HG02763 (cell line): ENCODE results near the gene MANBA.
"Not testable (repeated sequence)": the region's sequence is repeated elsewhere in the genome, so short reads cannot be mapped to it uniquely, and the experiment has no call there.

ENCODE experiments used
- ATAC-seq: cut with Tn5 transposase; IDR thresholded peaks from one replicate; pipeline ENCODE4 v1.9.1; 2021; ENCODE audit warnings: mild to moderate bottlenecking, moderate library complexity; ENCODE audit not compliant: unreplicated experiment

Gene MANBA

DNA sequence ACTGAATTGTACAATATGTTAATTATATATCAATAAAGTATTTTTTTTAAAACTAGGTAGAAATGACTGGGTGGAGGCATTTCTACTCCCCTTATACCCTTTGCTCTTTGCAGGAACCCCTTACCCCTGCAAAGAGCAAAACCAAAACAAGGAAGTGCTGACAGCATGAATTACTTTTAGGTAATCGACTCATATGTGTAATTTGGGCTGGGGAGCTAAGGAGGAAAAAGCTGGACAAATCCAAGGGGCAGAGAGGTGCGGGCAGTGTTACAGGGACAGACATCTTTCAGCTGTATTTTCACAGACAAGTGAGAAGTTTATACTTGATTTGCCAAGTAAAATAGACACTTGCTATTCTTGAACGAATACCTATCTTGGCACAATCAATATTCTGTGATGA, 35.5 kb downstream of the MANBA start:
- no peak for ATAC-seq

DNA sequence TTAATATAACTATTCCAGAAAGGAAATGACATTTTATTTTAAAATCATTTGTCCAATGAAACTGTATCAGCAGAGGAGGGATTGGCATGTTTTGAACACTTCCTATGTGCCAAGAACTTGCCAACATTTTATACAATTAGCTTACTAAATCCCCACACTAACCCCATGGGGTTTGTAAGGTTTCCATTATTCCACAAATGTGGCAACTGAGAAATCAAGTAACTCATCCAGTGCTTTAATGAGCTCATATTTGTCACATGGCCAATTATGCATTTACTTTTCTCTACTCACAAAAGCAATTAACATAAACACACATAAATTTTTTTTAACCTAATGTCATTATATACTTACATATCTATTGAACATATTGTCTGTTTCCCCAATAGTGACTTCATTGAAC, 37.3 kb downstream of the MANBA start:
- no peak for ATAC-seq

DNA sequence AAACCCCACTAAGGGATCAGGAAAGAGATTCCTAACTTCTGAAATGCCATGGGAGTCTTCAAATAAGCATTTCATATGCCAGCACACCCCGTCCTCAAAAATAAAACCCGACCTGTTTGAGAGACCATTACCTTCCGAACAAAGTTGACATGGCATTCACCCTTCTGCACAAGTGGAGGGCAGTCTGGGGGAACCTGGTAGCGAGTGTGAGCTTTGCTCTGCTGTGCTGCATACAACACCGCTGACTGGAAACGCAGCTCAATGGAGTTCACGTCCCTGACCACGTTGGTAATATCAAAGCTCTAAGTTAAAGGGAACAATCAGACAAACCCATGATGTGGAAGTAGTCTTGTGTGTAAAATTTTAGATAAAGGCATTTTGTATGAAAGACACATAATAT, 38.0 kb downstream of the MANBA start:
- ATAC-seq, result no peak

DNA sequence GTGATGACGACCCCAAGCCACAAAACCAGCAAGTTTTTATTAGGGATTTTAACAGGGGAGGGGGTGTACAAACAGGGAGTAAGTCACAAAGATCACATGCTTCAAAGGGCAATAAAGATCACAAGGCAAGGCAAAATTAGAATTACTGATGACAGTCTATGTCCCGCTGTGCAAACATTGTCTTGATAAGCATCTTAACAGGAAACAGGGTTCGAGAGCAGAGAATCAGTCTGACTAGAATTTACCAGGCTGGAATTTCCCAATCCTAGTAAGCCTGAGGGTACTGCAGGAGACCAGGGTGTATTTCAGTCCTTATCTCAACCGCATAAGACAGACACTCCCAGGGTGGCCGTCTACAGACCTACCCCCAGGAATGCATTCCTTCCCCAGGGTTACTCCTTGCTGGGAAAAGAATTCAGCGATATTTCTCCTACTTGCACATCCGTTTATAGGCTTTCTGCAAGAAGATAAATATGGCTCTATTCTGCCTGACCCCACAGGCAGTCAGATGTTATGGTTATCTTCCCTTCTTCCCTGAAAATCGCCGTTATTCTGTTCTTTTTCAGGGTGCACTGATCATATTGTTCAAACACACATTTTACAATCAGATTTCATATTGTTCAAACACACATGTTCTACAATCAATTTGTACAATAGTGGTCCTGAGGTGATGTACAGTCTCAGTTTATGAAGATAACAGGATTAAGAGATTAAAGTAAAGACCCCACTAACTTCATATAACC, 41.8 kb downstream of the MANBA start:
- ATAC-seq, result not testable (repeated sequence)

DNA sequence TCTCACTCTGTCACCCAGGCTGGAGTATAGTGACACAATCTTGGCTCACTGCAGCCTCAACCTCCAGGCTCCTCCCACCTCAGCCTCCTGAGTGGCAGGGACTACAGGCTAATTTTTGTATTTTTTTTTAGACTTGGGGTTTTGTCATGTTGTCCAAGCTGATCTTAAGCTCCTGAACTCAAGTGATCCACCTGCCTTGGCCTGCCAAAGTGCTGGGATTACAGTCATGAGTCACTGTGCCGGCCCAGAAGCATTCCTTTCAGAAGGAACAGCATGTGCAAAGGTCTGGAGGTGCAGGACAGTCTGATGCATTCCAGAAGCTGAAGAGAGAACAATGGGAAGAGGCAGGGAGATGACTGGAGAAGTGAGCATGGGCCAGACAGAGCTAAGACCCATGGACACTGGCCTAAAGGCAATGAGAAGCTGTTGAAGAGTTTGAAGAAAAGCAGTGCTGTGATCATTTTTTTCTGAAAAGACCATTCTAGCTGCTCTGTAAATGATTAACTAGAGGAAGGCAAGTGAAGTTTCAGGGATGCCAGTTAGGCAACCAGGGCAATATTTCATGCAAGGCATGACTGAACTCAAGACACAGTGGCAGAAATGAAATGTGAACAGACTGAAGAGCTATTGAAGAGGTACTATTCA, 43.2 kb downstream of the MANBA start:
- no peak for ATAC-seq

DNA sequence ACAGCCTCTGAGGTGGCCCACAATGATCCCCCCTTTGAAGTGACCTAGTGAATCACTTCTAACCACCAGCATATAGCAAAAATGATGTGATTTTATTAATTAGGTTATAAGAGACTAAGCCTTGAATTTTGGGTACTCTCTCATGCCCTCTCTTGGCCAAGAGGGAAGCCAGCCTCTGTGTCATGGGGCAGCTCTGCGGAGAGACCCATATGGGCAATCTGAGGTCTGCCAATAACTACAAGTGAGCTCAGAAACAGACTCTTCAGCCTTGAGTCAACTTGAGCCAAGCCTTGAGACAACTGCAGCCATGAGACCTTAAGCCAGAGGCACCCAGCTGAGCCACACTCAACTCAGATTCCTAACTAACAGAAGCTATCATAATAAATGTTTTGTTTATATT, 45.7 kb downstream of the MANBA start:
- no peak for ATAC-seq

DNA sequence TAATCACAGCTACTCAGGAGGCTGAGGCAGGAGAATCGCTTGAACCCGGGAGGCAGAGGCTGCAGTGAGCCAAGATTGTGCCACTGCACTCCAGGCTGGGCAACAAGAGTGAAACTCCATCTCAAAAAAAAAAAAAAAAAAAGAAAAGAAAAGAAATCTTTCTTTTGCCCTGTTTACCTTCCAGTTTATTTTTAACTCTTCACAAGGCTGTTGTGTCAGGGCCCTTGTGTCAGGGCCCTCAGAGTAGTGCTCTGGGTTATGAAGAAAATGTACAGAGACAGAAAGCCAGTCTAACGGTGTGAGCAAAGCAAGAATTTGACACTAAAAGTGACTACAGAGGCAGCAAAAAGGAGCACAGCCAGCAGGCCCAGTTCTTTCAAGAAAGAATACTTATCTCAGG, 47.0 kb downstream of the MANBA start:
- ATAC-seq, result not testable (repeated sequence)

DNA sequence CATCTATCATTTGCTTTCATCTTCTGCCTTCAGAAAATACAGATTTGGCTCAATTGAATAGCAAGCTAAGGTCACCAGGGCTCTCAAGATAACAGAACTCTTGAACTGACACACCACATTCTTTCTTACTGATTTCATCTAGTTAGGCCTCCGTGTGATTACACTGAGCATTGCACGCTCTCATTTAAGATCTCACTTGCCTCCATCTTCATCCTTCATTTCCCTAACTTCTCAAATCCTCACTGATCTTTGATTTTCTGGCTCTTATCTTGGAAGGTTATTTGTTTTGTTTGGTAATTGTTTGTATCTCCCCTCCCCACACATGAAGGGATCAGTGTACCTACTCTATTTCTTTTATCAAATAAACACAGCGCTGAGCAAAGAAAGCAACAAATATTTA, 47.7 kb downstream of the MANBA start:
- no peak for ATAC-seq

DNA sequence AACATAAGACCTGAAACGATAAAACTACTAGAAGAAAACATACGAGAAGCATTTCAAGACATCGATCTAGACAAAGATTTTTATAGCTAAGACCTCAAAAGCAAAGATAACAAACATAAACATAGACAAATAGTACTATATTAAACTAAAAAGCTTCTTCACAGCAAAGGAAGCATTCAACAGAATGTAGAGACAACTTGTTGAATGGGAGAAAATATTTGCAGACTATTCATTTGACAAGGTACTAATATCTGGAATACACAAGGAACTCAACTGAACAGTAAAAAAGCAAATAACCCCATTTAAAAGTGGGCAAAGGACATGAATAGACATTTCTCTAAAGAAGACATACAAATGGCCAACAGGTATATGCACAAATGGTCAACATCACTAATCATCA, 49.8 kb downstream of the MANBA start:
- ATAC-seq, result no peak

DNA sequence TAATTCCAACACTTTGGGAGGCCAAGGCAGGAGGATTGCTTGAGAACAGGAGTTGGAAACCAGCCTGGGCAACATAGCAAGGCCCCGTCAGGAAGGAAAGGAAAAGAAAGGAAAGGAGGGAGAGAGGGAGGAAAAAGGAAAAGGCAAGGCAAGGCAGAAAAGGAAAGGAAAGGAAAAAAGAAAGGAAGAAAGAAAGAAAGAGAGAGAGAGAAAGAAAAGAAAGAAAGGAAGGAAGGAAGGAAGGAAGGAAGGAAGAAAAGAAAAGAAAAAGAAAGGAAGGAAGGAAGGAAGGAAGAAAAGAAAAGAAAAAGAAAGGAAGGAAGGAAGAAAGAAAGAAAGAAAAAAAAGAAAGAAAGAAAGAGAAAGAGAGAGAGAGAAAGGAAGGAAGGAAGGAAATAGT, 51.7 kb downstream of the MANBA start:
- ATAC-seq, result not testable (repeated sequence)

DNA sequence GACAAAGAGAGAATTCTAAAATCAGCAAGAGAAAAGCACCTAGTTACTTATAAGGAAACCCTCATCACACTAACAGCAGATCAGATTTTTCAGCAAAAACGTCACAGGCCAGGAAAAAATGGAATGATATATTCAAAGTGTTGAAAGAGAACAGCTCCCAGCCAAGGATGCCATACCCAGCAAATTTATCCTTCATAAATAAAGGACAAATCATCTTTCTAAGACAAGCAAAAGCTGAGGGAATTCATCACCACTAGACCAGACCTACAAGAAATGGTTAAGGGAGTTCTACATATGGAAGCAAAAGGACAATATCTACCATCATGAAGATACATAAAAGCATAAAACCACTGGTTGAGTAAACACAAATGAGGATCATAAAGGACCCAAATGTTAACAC, 53.6 kb downstream of the MANBA start:
- ATAC-seq, result no peak

DNA sequence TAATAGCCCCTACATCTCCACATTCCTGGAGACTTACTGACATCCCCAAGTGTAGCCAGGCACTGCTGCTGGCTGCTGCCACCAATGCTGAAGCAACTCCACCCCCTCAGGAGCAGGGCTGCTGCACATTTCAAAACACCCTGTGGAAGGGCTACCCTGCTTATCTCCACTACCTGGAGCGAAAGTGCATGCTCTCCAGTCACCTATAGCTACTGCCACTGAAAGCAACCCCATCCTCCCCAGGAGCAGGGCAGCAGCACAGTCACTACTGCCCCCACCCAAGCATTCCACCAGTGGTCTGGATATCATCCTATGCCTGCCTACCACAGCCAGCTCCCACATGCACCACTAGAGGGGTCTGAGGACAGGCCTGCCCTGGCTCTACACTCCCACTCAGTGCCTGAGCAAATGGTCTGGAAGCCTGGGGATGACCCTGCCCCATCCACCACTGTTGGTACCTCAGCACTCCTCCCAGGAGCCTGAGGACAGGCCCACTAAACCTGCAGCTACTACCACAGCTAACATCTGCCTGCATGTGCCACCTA, 55.3 kb downstream of the MANBA start:
- ATAC-seq, result no peak

DNA sequence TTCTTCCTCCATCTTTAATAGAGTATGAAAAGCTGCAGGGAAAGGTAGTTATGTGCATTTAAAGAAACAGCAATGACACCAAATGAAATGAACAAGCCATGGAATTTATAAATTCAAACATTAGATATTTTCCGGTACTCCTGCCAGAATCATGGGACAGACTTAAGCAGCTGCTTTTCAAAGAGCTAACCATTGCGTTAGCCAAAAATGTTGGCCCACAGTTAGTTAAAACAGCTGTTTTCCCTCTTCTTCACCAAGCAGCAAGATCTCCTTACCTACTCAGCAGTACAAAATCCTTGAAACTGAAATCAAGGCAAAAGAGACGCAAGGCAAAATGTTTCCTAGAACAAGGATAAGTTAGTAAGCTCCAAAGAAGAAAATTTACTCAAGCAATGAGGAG, 64.0 kb downstream of the MANBA start:
- no peak for ATAC-seq

DNA sequence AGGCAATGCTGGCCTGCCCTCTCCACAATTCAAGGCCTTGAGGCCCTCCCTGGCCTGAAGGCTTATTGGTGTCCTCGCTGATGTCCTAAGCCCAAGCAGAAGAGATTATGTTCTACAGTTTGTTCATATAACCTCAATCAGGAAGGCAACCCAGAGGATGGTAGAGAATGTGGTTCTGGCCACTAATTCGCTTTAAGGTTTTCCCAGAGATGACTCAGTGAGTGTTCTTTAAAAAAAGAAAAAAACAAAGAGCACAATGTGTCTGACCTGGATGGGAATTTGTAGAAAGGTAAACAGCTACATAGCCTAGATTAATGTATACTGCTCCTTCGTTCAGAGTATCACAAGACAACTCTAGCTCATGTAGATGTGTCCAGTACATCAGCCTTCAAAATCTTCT, 66.0 kb downstream of the MANBA start:
- no peak for ATAC-seq

DNA sequence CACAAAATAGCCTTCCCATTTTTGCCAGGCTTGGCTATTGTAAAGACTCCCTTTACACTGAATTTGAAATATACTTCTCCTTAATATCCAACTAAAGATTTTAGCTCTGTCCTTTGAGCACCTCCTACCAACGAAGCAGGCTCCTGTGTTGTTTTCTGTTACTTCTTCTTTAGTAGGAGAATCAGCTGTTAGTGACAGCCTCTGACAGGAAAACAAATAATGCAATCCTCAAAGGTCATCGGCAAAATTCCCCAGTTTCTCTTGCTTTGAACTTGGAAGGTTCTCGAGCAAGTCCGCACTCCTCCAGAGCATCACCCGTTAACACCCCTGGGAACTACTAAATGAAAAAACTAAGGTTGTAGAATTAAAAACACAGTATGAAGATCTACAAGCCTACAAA, 66.9 kb downstream of the MANBA start:
- ATAC-seq, result no peak

DNA sequence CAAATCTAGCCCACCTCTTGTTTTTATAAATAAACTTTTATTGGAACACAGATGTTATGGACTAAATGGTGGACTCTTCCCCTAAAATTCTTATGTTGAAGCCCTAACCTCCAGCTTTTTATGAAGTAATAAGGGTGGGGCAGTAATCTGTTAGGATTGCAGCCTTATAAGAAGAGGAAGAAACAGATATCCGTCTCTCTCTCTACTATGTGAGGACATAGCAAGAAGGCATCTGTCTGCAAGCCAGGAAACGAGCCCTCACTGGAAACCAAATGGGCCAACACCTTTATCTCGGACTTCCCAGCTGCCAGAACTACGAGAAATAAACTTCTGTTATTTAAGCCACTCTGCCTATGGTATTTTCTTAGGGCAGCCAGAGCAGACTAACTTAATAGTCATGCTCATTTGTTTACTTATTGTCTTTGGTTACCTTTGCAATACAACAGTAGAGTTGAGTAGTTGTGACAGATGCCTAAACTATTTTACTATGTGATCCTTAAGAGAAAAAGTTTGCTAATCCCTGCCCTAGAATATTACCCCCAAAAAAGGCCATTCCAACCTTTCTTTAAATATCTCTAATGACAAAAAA, 67.4 kb downstream of the MANBA start:
- no peak for ATAC-seq

DNA sequence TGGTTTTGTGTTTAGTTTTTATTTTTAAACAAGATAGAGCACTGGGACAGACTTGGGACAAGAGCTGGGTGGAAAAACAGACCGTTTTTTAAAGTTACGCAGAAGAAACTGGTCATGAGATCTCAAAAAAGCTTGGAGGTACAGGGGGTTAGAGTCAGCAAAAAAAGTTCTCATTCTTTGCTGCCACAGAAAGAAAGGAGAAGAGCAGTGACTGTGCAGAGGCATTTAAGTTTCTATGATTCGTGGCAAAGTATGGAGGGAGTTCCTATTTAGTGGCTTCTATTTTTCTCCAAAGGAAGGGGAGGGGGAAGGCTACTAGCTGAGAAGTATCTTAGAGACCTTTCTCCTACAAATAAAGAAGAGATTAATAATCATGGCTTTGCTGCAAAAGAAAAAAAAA, 68.3 kb downstream of the MANBA start:
- no peak for ATAC-seq

DNA sequence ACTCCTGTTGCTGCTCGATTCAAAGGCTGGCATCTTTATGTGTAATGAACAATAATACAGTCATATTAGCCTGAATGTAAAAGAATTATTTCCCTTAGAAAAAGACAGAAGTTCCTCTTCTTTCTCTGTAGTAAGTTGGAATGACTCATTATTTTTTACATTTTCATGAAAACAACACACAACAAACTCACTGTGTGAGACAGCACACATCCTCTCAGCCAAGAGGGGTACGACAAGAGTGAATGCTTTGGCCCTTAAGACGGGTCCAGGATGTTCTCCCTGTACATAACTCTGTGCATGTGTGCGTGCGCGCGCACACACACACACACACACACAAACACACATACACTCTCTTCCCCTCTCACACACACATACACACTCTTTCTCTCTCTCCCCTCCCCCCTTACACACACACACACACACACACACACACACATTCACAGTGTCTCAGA, 72.8 kb downstream of the MANBA start:
- ATAC-seq, result peak; percentile 21

DNA sequence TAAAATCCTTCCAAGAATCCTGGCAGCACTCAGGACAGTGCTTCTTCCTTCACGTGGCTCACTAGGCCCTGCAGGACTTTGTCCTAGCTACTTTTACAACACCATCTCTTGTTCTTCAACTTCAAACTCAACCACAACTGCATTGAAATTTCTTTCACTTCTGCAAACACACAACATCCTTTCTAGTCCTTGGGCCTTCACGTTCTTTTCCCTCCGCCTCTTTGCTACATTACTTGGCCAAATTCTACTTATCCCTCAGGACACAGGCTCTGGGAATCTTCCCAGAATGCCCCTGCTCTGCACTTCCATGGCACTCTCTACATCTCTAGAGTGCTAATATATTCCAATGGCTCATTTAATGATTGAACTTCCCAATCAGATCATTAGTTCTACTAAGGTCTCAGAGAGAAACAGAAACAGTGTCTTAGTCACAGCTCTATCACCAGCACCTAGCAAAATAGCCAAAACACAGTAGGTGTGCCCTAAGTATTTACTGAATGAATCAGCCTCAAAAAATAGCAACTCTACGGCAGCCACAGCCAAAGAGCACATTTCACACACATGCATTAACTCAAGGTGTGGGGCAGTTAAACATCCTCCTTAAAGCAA, 73.3 kb downstream of the MANBA start:
- ATAC-seq, result peak; percentile 88

DNA sequence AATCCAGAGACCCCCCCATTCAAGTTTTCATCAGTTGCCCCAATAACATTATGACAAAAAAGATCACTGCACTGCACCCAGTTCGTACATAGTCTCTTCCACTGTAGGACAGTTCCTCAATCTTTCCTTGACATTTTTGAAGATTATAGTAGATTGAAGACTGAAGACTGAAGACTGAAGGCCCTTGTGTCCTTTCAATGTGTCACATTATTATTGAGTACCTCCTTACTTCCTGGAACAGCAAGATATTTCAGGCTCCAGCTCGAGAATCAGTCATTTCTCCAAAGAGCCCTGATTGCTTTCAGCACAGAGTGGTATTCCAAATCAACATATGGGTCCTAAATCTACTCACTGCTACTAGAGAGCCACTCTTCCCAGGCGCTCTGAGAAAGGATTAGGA, 75.0 kb downstream of the MANBA start:
- no peak for ATAC-seq

DNA sequence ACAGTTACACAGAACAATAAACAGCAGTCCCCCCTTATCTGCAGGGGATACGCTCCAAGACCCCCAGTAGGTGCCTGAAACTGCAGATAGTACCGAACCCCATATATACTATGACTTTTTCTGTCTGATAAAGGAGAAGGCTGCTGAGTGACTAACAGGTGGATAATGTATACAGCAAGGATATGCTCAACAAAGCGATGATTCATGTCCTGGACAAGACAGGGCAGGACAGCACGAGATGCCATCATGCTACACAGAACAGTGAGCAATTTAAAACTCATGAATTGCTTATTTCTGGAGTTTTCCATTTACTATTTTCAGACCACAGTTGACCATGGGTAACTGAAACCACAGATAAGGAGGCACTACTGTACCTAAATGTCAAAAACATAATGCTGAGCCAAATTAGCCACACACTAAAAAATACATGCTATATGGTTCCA, 76.1 kb downstream of the MANBA start:
- ATAC-seq, result peak; percentile 19
